Aorta (tissue), 5 donors: ENCODE results near the gene DGAT2L6. TPM values are rescaled to one million over a fixed set of nuclear protein-coding genes. Genes with fewer than 3 reads are reported as not detected.

Source experiments
- ATAC-seq: fragments of 200-7000 bp; cut with Tn5 transposase; one replicate; pipeline ENCODE4 v1.9.1; 2022; ENCODE audit warnings: moderate library complexity; ENCODE audit not compliant: low FRiP score
- DNase-seq, 2 donors: peaks; one replicate each; pipeline ENCODE4 v3.0.0-alpha.2; 2020
- H3K27ac ChIP-seq, 2 donors: one replicate each; pipeline ENCODE4 v1.5.1; 2013; ENCODE audit warnings: low read length in 2 of 2, mild to moderate bottlenecking in 2 of 2, moderate library complexity in 2 of 2, control low read depth in 1 of 2, inconsistent platforms in 1 of 2, low read depth in 1 of 2
- H3K27me3 ChIP-seq, 2 donors: one replicate each; pipeline ENCODE4 v1.6.1; 2013; ENCODE audit warnings: control low read depth in 1 of 2, low read length in 1 of 2, mild to moderate bottlenecking in 1 of 2, moderate library complexity in 1 of 2; ENCODE audit not compliant: insufficient read depth in 2 of 2, control insufficient read depth in 1 of 2
- H3K36me3 ChIP-seq, 2 donors: one replicate each; pipeline ENCODE4 v1.6.1; 2013; ENCODE audit warnings: control low read depth in 1 of 2, low read length in 1 of 2, mild to moderate bottlenecking in 1 of 2; ENCODE audit not compliant: insufficient read depth in 2 of 2, control insufficient read depth in 1 of 2
- H3K4me1 ChIP-seq, 2 donors: one replicate each; pipeline ENCODE4 v1.6.1; 2013; ENCODE audit warnings: low read length in 2 of 2, control low read depth in 1 of 2, mild to moderate bottlenecking in 1 of 2, moderate library complexity in 1 of 2; ENCODE audit not compliant: insufficient read depth in 2 of 2, control insufficient read depth in 1 of 2
- H3K4me3 ChIP-seq, 2 donors: one replicate each; pipeline ENCODE4 v1.5.1; 2013; ENCODE audit warnings: low read length in 2 of 2, control low read depth in 1 of 2, mild to moderate bottlenecking in 1 of 2
- H3K9me3 ChIP-seq: one replicate; pipeline ENCODE4 v1.6.1; 2013; ENCODE audit warnings: mild to moderate bottlenecking, low read length; ENCODE audit not compliant: control insufficient read depth
- WGBS, 2 donors: extraction: QIAGEN DNeasy Blood & Tissue Kit; methylation state at CpG; one replicate each; pipeline ENCODE4 v1.1.7; 2013; 5-methylcytosine and 5-hydroxymethylcytosine counted together
- intact Hi-C, 2 donors: fragments of 100-400 bp; cut with DNase I; formaldehyde crosslinking; loops; one replicate each; pipeline versions ENCODE4 v1.14.2 to v1.15.0; 2022
- polyA plus RNA-seq, 2 donors: library from polyadenylated mRNA; stranded (reverse); fragments of 200-250 nt; gene quantifications; one replicate each; pipeline ENCODE4 v1.2.3, GENCODE V29; 2013
- total RNA-seq, 2 donors: library from RNA; stranded (reverse); fragmentation: NEBNext Ultra II Directional; extraction: Animal tissue kit (Norgen Biotek cat#: 25700); gene quantifications; one replicate each; pipeline ENCODE4 v1.2.1, GENCODE V29; 2021
- donor health status: healthy with polysubstance abuse.
- donor health status: Bipolar disorder and iron deficiency.
- donor health status: DM: no; HTN: no; CAD: no.
- donor health status: DM: no; HTN: no; CAD: no.
- donor health status: DM: yes; HTN: yes; CAD: no.

DGAT2L6 gene
- total and polyA plus RNA-seq, 4 donors = not detected

DNA sequence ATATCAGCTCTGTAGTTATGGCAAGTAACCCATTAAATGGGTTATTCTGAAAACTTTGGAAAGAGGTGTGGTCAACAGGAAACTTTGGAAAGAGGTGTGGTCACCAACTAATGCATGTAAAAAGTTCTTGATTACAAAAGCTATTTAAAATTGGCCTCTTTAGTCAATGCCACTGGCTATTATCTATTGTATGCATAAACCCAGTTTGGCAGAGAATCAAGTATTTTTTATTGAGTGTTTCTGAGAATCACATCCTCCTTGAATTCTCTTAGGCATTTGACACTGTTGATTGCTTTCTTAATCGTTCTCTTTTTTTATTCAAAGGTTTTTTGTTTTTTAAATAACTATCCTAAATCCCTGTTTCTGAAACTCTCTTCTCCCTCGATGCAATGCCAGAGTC lies 75.2 kb downstream of the DGAT2L6 start:
- intact Hi-C loops = no loop called here
- WGBS, 2 donors = 58 to 82% methylated on average over 2 of the region's 2 CpGs
- no peak for ATAC-seq

DNA sequence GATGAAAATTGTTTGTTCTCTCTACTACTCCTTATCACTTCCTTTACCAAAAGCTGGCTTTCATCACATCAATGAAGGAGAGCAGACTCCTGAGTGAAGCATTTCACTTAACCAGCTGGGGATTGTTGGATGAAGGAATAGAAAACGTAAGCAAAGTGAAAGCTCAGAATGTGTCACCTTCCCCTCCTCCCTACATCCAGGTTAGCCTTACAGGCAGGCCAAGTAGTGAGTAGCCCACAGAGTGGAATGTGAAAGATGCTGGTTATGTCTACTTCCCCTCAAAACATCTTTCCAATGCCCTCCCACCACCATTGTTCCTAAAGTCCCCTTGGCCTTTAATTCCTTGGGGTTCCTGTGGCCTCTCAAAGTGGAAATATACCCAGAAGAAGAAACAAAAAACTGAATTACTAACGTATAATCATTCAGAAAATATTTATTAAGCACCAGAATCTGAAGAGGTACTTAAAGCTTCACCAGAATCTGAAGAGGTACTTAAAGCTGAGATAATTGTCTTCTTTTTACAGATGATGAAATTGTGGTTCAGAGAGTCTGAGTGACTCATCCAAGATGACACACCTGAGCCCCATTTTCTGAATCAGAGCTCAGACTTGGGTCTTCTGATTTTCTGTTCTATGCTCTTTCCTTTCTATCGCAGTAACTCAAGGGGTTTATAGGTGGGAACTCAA lies 76.2 kb downstream of the DGAT2L6 start:
- no peaks in the 10 kb centered on the region for H3K4me1 ChIP-seq
- H3K27me3 ChIP-seq = no peaks in the 10 kb centered on the region
- no peak overlapping the region for H3K27ac ChIP-seq
- no peaks in the 10 kb centered on the region for H3K36me3 ChIP-seq
- H3K4me3 ChIP-seq = no peak overlapping the region
- DNase-seq (no peak), ATAC-seq (no peak)
- intact Hi-C loops = no loop called here
- H3K9me3 ChIP-seq = no peaks in the 10 kb centered on the region
- WGBS, 2 donors = 72 to 94% methylated on average over 3 of the region's 3 CpGs

More for the DNA sequence above, 75.2 kb downstream of the DGAT2L6 start:
- H3K27ac ChIP-seq = no peak overlapping the region
- no peaks in the 10 kb centered on the region for H3K4me1 ChIP-seq
- DNase-seq = no peak
- no peak overlapping the region for H3K4me3 ChIP-seq
- H3K27me3 ChIP-seq = no peaks in the 10 kb centered on the region
- H3K9me3 ChIP-seq = no peaks in the 10 kb centered on the region
- H3K36me3 ChIP-seq = no peaks in the 10 kb centered on the region

DNA sequence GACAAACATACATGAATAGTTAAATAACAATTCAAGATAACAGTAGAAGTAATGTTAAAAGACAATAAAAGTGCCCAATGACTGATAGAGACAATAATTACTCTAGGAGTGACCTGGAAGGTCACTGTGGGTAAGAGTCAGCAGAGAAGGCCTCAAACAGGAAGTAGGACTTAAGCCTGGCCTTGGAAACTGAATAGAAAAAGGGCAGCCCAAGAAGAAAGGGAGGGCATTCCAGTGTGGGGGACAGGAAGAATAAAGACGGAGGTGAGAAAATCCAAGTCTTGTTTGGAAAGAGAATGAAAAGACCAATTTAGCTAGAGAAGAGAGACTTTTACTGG lies 76.7 kb downstream of the DGAT2L6 start:
- intact Hi-C loops = no loop called here
- Histone ChIP-seq H3K9me3 (no peaks in the 10 kb centered on the region), H3K4me3 (no peak overlapping the region), H3K4me1 (no peaks in the 10 kb centered on the region), H3K27ac (no peak overlapping the region), H3K27me3 (no peaks in the 10 kb centered on the region), H3K36me3 (no peaks in the 10 kb centered on the region)
- 75 to 89% methylated on average over 1 of the region's 1 CpG for WGBS, 2 donors
- DNase-seq (no peak), ATAC-seq (no peak)

DNA sequence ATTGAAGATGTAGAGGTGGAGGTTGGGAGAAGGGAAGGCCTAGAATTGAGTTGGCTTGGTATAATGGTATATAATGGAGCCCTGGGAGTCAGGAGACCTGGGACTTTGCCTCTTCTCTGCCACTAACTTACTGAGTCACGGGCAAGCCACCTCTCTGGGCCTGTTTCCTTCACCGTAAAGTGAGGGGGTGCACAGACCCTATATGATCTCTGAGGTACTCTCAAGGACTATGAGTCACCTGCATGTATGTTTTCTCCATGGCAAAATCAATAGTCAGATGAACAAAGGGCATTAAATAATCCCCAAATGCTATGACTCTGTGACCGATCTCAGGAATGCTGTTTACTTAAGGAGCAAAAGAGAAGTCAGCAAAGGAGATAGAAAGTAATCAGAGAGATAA lies 77.6 kb downstream of the DGAT2L6 start:
- H3K4me3 ChIP-seq = no peak overlapping the region
- ATAC-seq (no peak), DNase-seq (no peak)
- 76 to 97% methylated on average over 3 of the region's 3 CpGs for WGBS, 2 donors
- H3K27ac ChIP-seq = no peak overlapping the region
- H3K9me3 ChIP-seq = no peaks in the 10 kb centered on the region
- intact Hi-C loops = no loop called here
- H3K27me3 ChIP-seq = no peaks in the 10 kb centered on the region
- H3K4me1 ChIP-seq = no peaks in the 10 kb centered on the region
- H3K36me3 ChIP-seq = no peaks in the 10 kb centered on the region

Other genes starting within 250 kb of the DGAT2L6 start
- not detected for gene AWAT2, start 127.5 kb upstream of the DGAT2L6 start, total RNA-seq
- not detected for gene AWAT2, start 127.5 kb upstream of the DGAT2L6 start, polyA plus RNA-seq
- gene OTUD6A, start 115.0 kb upstream of the DGAT2L6 start, total RNA-seq = not detected
- not detected for gene OTUD6A, start 115.0 kb upstream of the DGAT2L6 start, polyA plus RNA-seq
- gene IGBP1, start 44.0 kb upstream of the DGAT2L6 start, total RNA-seq = 10 to 100 TPM; 34.4 to 45.9 TPM
- 10 to 100 TPM; 59.1 to 78.1 TPM for gene IGBP1, start 44.0 kb upstream of the DGAT2L6 start, polyA plus RNA-seq
- gene AWAT1, start 57.2 kb downstream of the DGAT2L6 start, total RNA-seq = not detected
- not detected for gene AWAT1, start 57.2 kb downstream of the DGAT2L6 start, polyA plus RNA-seq
- gene P2RY4, start 82.7 kb downstream of the DGAT2L6 start, total RNA-seq = 1 to 10 TPM in 1 of 2 donors, under 1 TPM in 1; 0.91 to 1.2 TPM
- not detected for gene P2RY4, start 82.7 kb downstream of the DGAT2L6 start, polyA plus RNA-seq
- not detected for gene ARR3, start 90.9 kb downstream of the DGAT2L6 start, total RNA-seq
- not detected for gene ARR3, start 90.9 kb downstream of the DGAT2L6 start, polyA plus RNA-seq
- not detected for gene RAB41, start 104.7 kb downstream of the DGAT2L6 start, total RNA-seq
- not detected for gene RAB41, start 104.7 kb downstream of the DGAT2L6 start, polyA plus RNA-seq
- gene PDZD11, start 112.4 kb downstream of the DGAT2L6 start, total RNA-seq = 10 to 100 TPM; 18.7 to 27.1 TPM
- gene PDZD11, start 112.4 kb downstream of the DGAT2L6 start, polyA plus RNA-seq = 10 to 100 TPM; 57.8 to 67.1 TPM
- under 1 TPM; 0.36 to 0.66 TPM for gene KIF4A, start 112.6 kb downstream of the DGAT2L6 start, total RNA-seq
- gene KIF4A, start 112.6 kb downstream of the DGAT2L6 start, polyA plus RNA-seq = under 1 TPM; 0.38 to 0.41 TPM
- gene GDPD2, start 245.8 kb downstream of the DGAT2L6 start, total RNA-seq = not detected
- 1 to 10 TPM in 1 of 2 donors, not detected in 1; 1.0 TPM for gene GDPD2, start 245.8 kb downstream of the DGAT2L6 start, polyA plus RNA-seq